Skeletal muscle tissue (tissue), 4 donors: Measurements from ENCODE around the gene HAUS2. TPM values are rescaled to one million over a fixed set of nuclear protein-coding genes. Genes with fewer than 3 reads are reported as not detected.
A peak's percentile ranks its signal among the peaks of the same experiment; 100 is the strongest.

Experiments
- H3K27ac ChIP-seq: one replicate; pipeline ENCODE4 v1.7.0; 2013; ENCODE audit warnings: mild to moderate bottlenecking, low read depth, low read length, inconsistent platforms
- H3K27me3 ChIP-seq, 3 donors: one replicate each; pipeline ENCODE4 v1.7.0; 2013; ENCODE audit warnings: low read length in 3 of 3; ENCODE audit not compliant: control insufficient read depth in 3 of 3, insufficient read depth in 3 of 3
- H3K36me3 ChIP-seq, 3 donors: one replicate each; pipeline ENCODE4 v1.7.0; 2013; ENCODE audit warnings: low read length in 3 of 3; ENCODE audit not compliant: control insufficient read depth in 3 of 3, insufficient read depth in 3 of 3
- H3K4me1 ChIP-seq, 3 donors: one replicate each; pipeline ENCODE4 v1.7.0; 2013; ENCODE audit warnings: low read length in 3 of 3, mild to moderate bottlenecking in 3 of 3; ENCODE audit not compliant: control insufficient read depth in 3 of 3, insufficient read depth in 3 of 3
- H3K4me3 ChIP-seq, 3 donors: one replicate each; pipeline ENCODE4 v1.7.0; 2013; ENCODE audit warnings: low read length in 3 of 3
- H3K9ac ChIP-seq, 3 donors: one replicate each; pipeline ENCODE4 v1.7.0; 2013; ENCODE audit warnings: low read length in 3 of 3, mild to moderate bottlenecking in 3 of 3, moderate library complexity in 2 of 3, low read depth in 1 of 3
- H3K9me3 ChIP-seq, 3 donors: one replicate each; pipeline ENCODE4 v1.7.0; 2013; ENCODE audit warnings: low read length in 3 of 3; ENCODE audit not compliant: control insufficient read depth in 3 of 3
- total RNA-seq: library from RNA; depleted of rRNA; stranded (reverse); fragments of >200 nt; gene quantifications from one replicate; pipeline ENCODE4 v1.2.3, GENCODE V29; 2014
- donor health status: Osteomylitis.

The HAUS2 gene
- 9.4 TPM for total RNA-seq

DNA sequence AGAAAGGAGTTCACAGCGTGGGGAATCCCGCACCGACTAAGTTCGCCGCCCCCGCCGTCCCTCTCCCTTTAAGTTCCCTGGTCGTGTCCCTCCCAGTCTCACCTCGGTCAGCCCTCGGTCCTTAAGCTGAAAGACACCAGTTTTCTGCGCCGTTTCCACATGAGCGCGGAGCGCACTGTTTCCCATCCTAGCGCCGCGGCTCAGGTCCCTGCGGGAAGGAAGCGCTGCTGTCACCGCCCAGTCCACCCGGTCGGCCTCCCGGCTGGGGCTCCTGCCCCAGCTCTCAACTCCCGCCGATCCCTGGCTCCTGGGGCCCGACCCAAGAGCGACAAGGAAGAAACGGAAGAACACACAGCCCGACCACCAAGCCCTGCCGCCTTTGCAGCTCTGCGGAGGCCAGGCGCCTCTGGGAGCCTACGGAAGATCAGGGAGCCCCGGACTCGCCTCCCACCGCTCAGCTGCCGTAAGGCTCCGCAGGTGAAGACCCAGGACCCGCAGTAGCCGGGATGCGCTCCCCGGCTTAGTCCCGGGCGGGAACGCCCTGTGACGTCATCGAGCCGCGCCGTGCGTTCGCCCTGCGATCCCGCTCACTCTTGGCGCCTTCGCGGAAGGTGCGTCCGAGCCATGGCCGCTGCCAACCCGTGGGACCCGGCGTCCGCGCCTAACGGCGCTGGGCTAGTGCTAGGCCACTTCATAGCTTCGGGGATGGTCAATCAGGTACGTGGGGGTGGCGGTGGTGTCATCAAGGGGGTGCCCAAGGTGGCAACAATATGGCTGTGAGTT lies at the start of gene HAUS2, which contains the start of gene LRRC57:
Gene HAUS2, plus strand, starts transcription at position 590 of the 783 bp plus-strand sequence. Its CDS starts 35 bp downstream, at position 625.
Gene LRRC57, minus strand, starts transcription at position 545 of the 783 bp plus-strand sequence. Its CDS starts 359 bp downstream, at position 186.
- Histone ChIP-seq H3K36me3 (peaks cover 17 to 27% (median 19%) of the 10 kb centered on the region in 3 donors), H3K4me3 (peak within 1 kb of the TSS; percentile 91 to 99 (median 93)), H3K9me3 (no peaks in the 10 kb centered on the region), H3K27me3 (no peaks in the 10 kb centered on the region), H3K4me1 (peaks cover 11 to 25% (median 13%) of the 10 kb centered on the region in 3 donors), H3K9ac (peak within 1 kb of the TSS; percentile 94 to 99 (median 96)), H3K27ac (peak within 1 kb of the TSS; percentile 91)

DNA sequence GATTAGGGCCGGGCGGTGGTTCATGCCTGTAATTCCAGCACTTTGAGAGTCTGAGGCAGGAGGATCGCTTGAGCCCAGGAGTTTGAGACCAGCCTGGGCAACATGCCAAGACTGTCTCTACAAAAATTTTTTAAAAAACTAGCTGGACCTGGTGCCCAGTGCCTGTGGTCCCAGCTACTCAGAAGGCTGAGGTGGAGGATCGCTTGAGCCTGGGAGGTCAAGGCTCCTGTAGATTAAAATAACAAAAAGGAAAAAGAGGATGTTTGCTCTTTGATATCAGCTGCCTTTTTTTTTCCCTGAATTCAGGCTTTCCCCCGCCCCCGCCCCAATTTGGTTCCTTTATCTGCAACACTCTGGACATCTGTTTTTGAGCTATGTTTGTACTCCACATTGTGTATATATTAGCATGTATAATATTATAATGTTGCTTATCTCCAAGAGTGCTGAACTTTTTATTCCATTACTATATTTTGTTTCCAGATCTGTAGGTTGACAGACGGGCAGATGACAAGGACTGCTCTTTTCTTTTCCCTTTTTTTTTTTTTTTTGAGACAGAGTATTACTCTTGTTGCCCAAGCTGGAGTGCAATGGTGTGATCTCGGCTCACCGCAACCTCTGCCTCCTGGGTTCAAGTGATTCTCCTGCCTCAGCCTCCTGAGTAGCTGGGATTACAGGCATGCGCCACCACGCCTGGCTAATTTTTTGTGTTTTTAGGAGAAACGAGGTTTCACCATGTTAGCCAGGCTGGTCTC lies 48.6 kb upstream of the HAUS2 start:
- no peaks in the 10 kb centered on the region for H3K36me3 ChIP-seq
- H3K4me3 ChIP-seq, result no peak overlapping the region
- peaks cover 13 to 20% (median 14%) of the 10 kb centered on the region in 3 donors for H3K4me1 ChIP-seq
- no peak overlapping the region for H3K9ac ChIP-seq
- no peaks in the 10 kb centered on the region for H3K9me3 ChIP-seq
- no peaks in the 10 kb centered on the region for H3K27me3 ChIP-seq
- peak overlapping the region; percentile 57 for H3K27ac ChIP-seq

DNA sequence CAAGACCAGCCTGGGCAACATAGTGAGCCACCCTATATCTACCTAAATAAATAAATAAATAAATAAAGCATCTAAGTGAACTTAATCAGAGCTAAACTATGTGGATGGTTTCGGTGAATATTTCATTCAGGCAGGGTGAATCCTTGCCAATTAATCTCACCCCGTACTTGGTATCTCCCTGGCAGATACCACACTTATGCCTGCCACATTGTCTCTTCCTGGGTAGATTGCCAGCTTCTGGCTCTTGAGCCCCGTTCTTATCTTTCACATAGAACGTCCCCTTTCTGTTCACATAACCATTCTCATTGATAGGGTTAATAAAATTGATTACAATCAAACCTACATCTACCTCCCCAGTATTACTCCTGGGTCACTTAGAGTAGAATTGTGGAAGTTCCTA lies 46.2 kb upstream of the HAUS2 start:
- Histone ChIP-seq H3K27ac (no peak overlapping the region), H3K4me3 (no peak overlapping the region), H3K4me1 (peaks cover 4 to 12% (median 7%) of the 10 kb centered on the region in 3 donors), H3K9ac (no peak overlapping the region), H3K27me3 (no peaks in the 10 kb centered on the region), H3K9me3 (no peaks in the 10 kb centered on the region), H3K36me3 (no peaks in the 10 kb centered on the region)

DNA sequence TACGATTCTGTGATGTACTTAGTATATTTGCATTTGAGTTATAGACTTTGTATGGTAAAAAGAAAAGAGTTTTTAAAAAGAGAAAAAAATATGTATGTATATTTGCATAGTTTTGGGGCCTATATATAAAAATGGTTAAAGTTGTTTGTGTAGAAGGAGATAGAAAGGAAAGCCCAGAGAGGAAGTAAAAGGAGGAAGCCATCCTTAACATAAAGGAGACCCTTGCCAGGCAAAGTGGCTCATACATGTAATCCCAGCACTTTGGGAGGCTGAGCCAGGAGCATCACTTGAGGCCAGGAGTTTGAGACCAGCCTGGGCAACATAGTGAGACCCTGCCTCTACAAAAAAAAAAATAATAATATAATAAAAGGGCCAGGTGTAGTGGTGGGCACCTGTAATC lies 44.8 kb upstream of the HAUS2 start:
- H3K27ac ChIP-seq, result no peak overlapping the region
- H3K9me3 ChIP-seq, result no peaks in the 10 kb centered on the region
- H3K4me1 ChIP-seq, result peaks cover 10 to 15% (median 14%) of the 10 kb centered on the region in 3 donors

DNA sequence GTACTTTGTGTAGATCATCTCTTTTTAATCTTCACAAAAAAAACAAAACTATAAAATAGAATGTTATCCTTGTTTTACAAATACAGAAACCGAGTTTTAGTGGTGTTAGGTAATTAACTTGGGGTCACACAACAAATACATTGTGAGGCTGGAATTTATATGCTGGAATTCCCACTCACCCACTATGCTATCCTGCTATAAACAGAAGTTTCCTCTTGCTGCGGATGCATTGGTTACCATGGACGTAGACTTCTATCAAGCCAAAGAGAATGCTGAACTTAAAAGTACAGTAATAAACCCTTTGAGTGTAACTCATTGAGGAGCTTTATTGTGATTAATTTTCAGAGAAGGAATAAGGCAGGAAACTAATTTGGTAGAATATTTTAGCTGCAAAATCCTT lies 44.0 kb upstream of the HAUS2 start:
- no peaks in the 10 kb centered on the region for H3K9me3 ChIP-seq
- H3K36me3 ChIP-seq, result no peaks in the 10 kb centered on the region
- H3K9ac ChIP-seq, result no peak overlapping the region
- no peak overlapping the region for H3K4me3 ChIP-seq
- no peak overlapping the region for H3K27ac ChIP-seq
- H3K27me3 ChIP-seq, result no peaks in the 10 kb centered on the region
- peaks cover 10 to 16% (median 14%) of the 10 kb centered on the region in 3 donors for H3K4me1 ChIP-seq

More for the DNA sequence above, 44.8 kb upstream of the HAUS2 start:
- Histone ChIP-seq H3K36me3 (no peaks in the 10 kb centered on the region), H3K9ac (no peak overlapping the region), H3K4me3 (no peak overlapping the region), H3K27me3 (no peaks in the 10 kb centered on the region)

DNA sequence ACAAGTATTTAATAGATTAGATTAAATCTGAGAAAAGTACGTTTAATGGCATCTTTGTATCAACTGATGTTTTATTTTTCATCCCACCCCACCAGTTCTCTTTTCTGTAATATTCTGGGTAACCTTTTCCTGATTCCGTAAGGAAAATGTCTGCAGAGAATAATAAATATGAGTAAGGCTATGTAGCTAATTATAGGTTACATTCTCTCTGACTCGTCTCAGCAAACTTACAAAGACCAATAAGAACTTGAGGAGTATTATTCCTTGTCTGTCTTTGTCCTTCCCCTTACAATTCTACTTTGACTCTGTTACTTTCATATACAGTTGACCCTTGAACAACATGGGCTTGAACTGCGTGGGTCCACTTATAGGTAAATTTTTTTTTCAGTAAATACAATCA lies 41.1 kb upstream of the HAUS2 start:
- Histone ChIP-seq H3K9ac (no peak overlapping the region), H3K4me1 (peaks cover 10 to 12% (median 12%) of the 10 kb centered on the region in 3 donors), H3K9me3 (no peaks in the 10 kb centered on the region), H3K27me3 (no peaks in the 10 kb centered on the region), H3K36me3 (no peaks in the 10 kb centered on the region), H3K27ac (no peak overlapping the region), H3K4me3 (no peak overlapping the region)

DNA sequence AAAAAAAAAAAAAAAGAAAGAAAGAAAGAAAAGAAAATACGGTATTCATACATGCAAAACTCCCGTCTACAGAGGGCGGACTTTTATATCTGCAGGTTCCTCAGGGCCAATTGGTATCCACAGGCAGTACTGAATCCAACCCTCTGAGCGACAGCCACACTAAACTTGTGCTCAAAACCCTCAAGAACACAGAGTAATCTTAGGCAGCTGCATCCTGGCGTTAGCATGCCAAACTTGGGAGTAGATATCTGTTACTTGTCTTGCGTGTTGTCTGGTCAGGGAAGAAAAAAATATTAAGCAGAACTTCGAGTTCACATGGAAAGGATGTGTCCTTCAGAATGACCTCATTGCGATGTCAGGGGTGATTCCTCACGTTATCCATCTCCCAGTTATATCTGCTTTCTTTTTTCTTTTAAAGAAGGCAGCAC lies 40.4 kb upstream of the HAUS2 start:
- no peaks in the 10 kb centered on the region for H3K27me3 ChIP-seq
- no peak overlapping the region for H3K4me3 ChIP-seq
- no peaks in the 10 kb centered on the region for H3K9me3 ChIP-seq
- peaks cover 10 to 12% (median 12%) of the 10 kb centered on the region in 3 donors for H3K4me1 ChIP-seq
- H3K27ac ChIP-seq, result no peak overlapping the region
- H3K36me3 ChIP-seq, result no peaks in the 10 kb centered on the region
- no peak overlapping the region for H3K9ac ChIP-seq

DNA sequence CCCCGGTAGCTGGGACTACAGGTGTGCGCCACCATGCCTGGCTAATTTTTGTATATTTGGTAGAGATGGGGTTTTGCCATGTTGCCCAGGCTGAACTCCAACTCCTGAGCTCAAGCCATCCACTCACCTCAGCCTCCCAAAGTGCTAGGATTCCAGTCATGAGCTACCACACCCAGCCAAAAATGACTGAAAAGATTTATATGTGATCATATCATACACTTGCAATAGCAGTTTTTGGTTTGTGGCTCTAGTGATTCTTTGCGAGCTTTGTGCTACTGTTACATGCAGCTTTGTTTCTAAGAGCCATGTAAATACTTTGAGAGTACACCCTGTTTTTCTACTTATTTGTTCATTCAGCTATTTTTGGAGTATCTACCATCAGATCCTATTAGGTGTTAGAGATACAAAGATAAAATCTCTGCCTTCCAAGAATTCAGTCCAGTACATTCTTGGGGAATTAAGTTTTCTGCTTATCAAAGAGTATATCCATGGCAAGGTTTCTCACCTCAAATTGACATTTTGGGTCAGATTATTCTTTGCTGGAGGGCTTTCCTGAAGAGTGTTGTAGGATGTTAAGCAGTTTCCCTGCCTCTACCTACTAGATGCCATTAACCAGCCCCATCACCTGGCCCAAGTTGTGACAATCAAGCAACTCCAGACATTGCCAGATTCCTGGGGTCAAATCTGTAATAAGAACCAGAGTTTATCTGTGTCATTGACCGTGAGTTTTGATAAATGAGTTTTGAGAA lies 38.2 kb upstream of the HAUS2 start:
- Histone ChIP-seq H3K36me3 (peaks cover under 1 to 7% (median 6%) of the 10 kb centered on the region in 3 donors), H3K9me3 (no peaks in the 10 kb centered on the region), H3K27me3 (no peaks in the 10 kb centered on the region), H3K9ac (no peak overlapping the region), H3K4me1 (peaks cover 10 to 12% (median 12%) of the 10 kb centered on the region in 3 donors), H3K27ac (peak overlapping the region; percentile 31), H3K4me3 (no peak overlapping the region)

DNA sequence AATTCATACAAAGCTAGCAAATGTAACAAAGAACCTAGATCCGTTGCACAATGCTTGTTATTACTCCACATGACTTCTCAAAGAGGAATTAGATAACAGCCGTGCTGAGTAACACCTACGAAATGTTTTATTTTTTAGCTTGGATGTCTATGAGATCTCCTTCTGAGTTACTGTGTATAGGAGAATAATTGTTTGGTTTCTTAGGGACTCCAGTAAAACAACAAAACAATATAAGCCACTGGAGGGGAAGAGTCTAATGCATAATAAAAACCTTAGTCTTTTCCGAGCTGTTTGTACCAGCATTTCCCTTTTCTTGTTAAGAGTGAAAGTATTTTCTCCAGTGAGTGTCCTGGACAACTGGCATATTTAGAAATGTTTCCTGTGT lies 37.6 kb upstream of the HAUS2 start:
- Histone ChIP-seq H3K27me3 (no peaks in the 10 kb centered on the region), H3K27ac (peak overlapping the region; percentile 31), H3K9ac (no peak overlapping the region), H3K4me1 (peaks cover 10 to 12% (median 12%) of the 10 kb centered on the region in 3 donors), H3K4me3 (no peak overlapping the region), H3K36me3 (peaks cover 4 to 13% (median 12%) of the 10 kb centered on the region in 3 donors), H3K9me3 (no peaks in the 10 kb centered on the region)
